ENCODE data around the gene OPTC. TPM values are rescaled to one million over a fixed set of nuclear protein-coding genes. Genes with fewer than 3 reads are reported as not detected.

OPTC gene
- total and polyA plus RNA-seq, 2 of the 13 experiments (the other 11 are each of a cell fraction or from before 2014, with no cell fraction given): not detected

- Histone ChIP-seq H3K4me1 (ENCODE audit: insufficient read depth, low read length) (peaks cover 27% of the 10 kb centered on the region), H3K27ac (ENCODE audit: extremely low read length, insufficient read depth, low read length) (no peak overlapping the region), H3K79me2 (ENCODE audit: insufficient read depth, low read length) (no peaks in the 10 kb centered on the region), H3K9ac (ENCODE audit: insufficient read depth, low read depth, low read length) (no peak overlapping the region), H3K4me2 (ENCODE audit: low read depth, low read length) (no peak overlapping the region), H3K4me3 (replicated peaks in 1 of 3; ENCODE audit: insufficient read depth in 1 of 3, low read depth in 2 of 3, low read length in 3 of 3) (no peak overlapping the region), H3K9me3 (ENCODE audit: low read length) (no peaks in the 10 kb centered on the region), H3K27me3 (ENCODE audit: control insufficient read depth in 1 of 2, insufficient read depth in 2 of 2, low read length in 2 of 2) (no peaks in the 10 kb centered on the region), H3K36me3 (replicated peaks in 1 of 2; ENCODE audit: control insufficient read depth in 1 of 2, insufficient read depth in 2 of 2, low read length in 2 of 2) (no peaks in the 10 kb centered on the region), H2AFZ (ENCODE audit: low read length) (no peak overlapping the region), H4K20me1 (ENCODE audit: insufficient read depth, low read length) (no peaks in the 10 kb centered on the region)
- BruUV-seq (replicated peaks): no TSS peak
- DNase-seq (ENCODE audit: low spot score) (no peak), ATAC-seq (no peak), FAIRE-seq (no peak)
- in situ Hi-C loops (cut with HindIII; ENCODE audit: extremely low pct_ligation_motif_present, low pct_unique_long_range_greater_than_20kb): no loop called here
- intact Hi-C loops (cut with micrococcal nuclease; ENCODE audit: unreplicated experiment): no loop called here
- ChIA-PET CTCF (ENCODE audit: low intra/inter-chr PET ratio, low total read pairs) (no interaction called here), POLR2A (no interaction called here)
- 14% methylated on average over 1 of the region's 1 CpG for WGBS (ENCODE audit: low lambda C conversion rate)
- no peak for TF ChIP-seq ZNF382 (CRISPR knock-in tag; IDR thresholded peaks at IDR 0.05; ENCODE audit: borderline replicate concordance)
- TF ChIP-seq ZNF296 (CRISPR knock-in tag; conservative IDR thresholded peaks at IDR 0.05): no peak
- TF ChIP-seq ZNF33A (CRISPR knock-in tag; IDR thresholded peaks at IDR 0.05; ENCODE audit: borderline replicate concordance): no peak
- no peak for TF ChIP-seq SOX5 (CRISPR knock-in tag; IDR thresholded peaks at IDR 0.05; ENCODE audit: borderline replicate concordance)
- TF ChIP-seq DNMT1 (CRISPR knock-in tag; IDR thresholded peaks at IDR 0.05): no peak
- no peak for TF ChIP-seq SALL2 (CRISPR knock-in tag; IDR thresholded peaks at IDR 0.05)
- TF ChIP-seq HHEX (CRISPR knock-in tag; IDR thresholded peaks at IDR 0.05): no peak
- no peak for TF ChIP-seq RARG (CRISPR knock-in tag; IDR thresholded peaks at IDR 0.05; ENCODE audit: low read depth)
- TF ChIP-seq YEATS2 (CRISPR knock-in tag; IDR thresholded peaks at IDR 0.05; ENCODE audit: borderline replicate concordance): no peak
- no peak for TF ChIP-seq TAF1 (CRISPR knock-in tag; IDR thresholded peaks at IDR 0.05)
- TF ChIP-seq TCF7L2 (IDR thresholded peaks at IDR 0.05; ENCODE audit: low read depth, low read length): no peak
- TF ChIP-seq ZNF619 (CRISPR knock-in tag; IDR thresholded peaks at IDR 0.05): no peak
- no peak for TF ChIP-seq FOXK1 (CRISPR knock-in tag; IDR thresholded peaks at IDR 0.05; ENCODE audit: borderline replicate concordance, low read depth)
- TF ChIP-seq, protein P1, sequence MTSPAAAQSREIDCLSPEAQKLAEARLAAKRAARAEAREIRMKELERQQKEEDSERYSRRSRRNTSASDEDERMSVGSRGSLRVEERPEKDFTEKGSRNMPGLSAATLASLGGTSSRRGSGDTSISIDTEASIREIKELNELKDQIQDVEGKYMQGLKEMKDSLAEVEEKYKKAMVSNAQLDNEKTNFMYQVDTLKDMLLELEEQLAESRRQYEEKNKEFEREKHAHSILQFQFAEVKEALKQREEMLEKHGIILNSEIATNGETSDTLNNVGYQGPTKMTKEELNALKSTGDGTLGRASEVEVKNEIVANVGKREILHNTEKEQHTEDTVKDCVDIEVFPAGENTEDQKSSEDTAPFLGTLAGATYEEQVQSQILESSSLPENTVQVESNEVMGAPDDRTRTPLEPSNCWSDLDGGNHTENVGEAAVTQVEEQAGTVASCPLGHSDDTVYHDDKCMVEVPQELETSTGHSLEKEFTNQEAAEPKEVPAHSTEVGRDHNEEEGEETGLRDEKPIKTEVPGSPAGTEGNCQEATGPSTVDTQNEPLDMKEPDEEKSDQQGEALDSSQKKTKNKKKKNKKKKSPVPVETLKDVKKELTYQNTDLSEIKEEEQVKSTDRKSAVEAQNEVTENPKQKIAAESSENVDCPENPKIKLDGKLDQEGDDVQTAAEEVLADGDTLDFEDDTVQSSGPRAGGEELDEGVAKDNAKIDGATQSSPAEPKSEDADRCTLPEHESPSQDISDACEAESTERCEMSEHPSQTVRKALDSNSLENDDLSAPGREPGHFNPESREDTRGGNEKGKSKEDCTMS (CRISPR knock-in tag; conservative IDR thresholded peaks at IDR 0.05): no peak
- TF ChIP-seq NFE2 (CRISPR knock-in tag; IDR thresholded peaks at IDR 0.05): no peak
Measured at GRCh38 chr1:203538726-203539125, 44.8 kb downstream of the OPTC start.

All from HepG2 (cell line).